K562 (cell line): ENCODE data around the gene TMED5. TPM values are rescaled to one million over a fixed set of nuclear protein-coding genes. Genes with fewer than 3 reads are reported as not detected.
"Not testable (repeated sequence)": the region's sequence is repeated elsewhere in the genome, so short reads cannot be mapped to it uniquely, and the experiment has no call there.

Experiments
- ATAC-seq: fragments of 200-7000 bp; cut with Tn5 transposase; 3 replicates; pipeline ENCODE4 v1.9.1; 2020; ENCODE audit warnings: moderate library complexity
- BruUV-seq: library from RNA; stranded (reverse); fragments of 400-500 nt; replicated peaks from 2 replicates; lab custom pipeline; 2021; lab: Mats Ljungman, UMichigan
- CTCF ChIA-PET: fragments of 300-600 bp; formaldehyde crosslinking; extraction: SDS; loops from one replicate; lab custom pipeline; 2021; ENCODE audit warnings: low intra/inter-chr PET ratio; lab: Yijun Ruan, JAX
- POLR2A ChIA-PET: fragments of 300-600, 350-650 bp; sonication (Branson Sonifier 250); formaldehyde crosslinking; extraction: SDS; loops from one replicate; lab custom pipeline; 2021; ENCODE audit warnings: antibody characterized with exemption, inconsistent platforms; lab: Yijun Ruan, JAX
- DNase-seq, 4 experiments: peaks; one replicate each; pipeline versions ENCODE4 v3.0.0 to v3.0.0-alpha.2; 2011 to 2018; ENCODE audit warnings: low spot score in 3 of 4, mixed read lengths in 3 of 4; ENCODE audit errors: extremely low read depth in 1 of 4
- FAIRE-seq: peaks from 2 replicates; lab custom pipeline; 2011; peaks lifted over from hg19 to GRCh38; lab: Jason Lieb, UNC
- H2AFZ ChIP-seq: 2 replicates; pipeline ENCODE4 v1.6.0; 2011; ENCODE audit warnings: low read depth, low read length, control low read depth, inconsistent platforms
- H3K27ac ChIP-seq: fragments of 200-600 bp; 3 replicates; pipeline ENCODE4 v1.8.0; 2011; ENCODE audit warnings: low read depth, mild to moderate bottlenecking, control low read depth, inconsistent platforms, low read length, moderate library complexity, mixed read lengths; ENCODE audit errors: extremely low read depth
- H3K27me3 ChIP-seq, 2 experiments: fragments of 300-600 bp in 1 of 2; 2 replicates in 1 of 2; 3 replicates in 1 of 2; pipeline versions ENCODE4 v1.6.0 to v1.8.0; 2011; ENCODE audit warnings: inconsistent platforms in 2 of 2, low read length in 2 of 2, mild to moderate bottlenecking in 1 of 2, mixed read lengths in 1 of 2, moderate library complexity in 1 of 2; ENCODE audit not compliant: control insufficient read depth in 2 of 2, insufficient read depth in 2 of 2
- H3K36me3 ChIP-seq: fragments of 300-600 bp; 3 replicates; pipeline ENCODE4 v1.8.0; 2011; ENCODE audit warnings: mild to moderate bottlenecking, low read length, inconsistent platforms; ENCODE audit not compliant: control insufficient read depth, insufficient read depth
- H3K4me1 ChIP-seq, 2 experiments: fragments of 200-600 bp in 1 of 2; replicated peaks in 1 of 2; 2 replicates in 1 of 2; 3 replicates in 1 of 2; pipeline versions ENCODE4 v1.5.1 to v1.8.0; 2011; ENCODE audit warnings: inconsistent platforms in 2 of 2, low read length in 2 of 2, mild to moderate bottlenecking in 1 of 2, mixed read lengths in 1 of 2, moderate library complexity in 1 of 2; ENCODE audit not compliant: control insufficient read depth in 2 of 2, insufficient read depth in 2 of 2
- H3K4me2 ChIP-seq: 2 replicates; pipeline ENCODE4 v1.6.1; 2011; ENCODE audit warnings: low read length, control low read depth, inconsistent platforms, mixed read lengths; ENCODE audit not compliant: insufficient read depth
- H3K4me3 ChIP-seq: fragments of 200-600 bp; sonication (generic), shearing (Covaris generic); 2 replicates; pipeline ENCODE4 v1.5.1; 2016; ENCODE audit warnings: control low read depth, inconsistent platforms
- H3K79me2 ChIP-seq: fragments of 200-600 bp; 3 replicates; pipeline ENCODE4 v1.8.0; 2011; ENCODE audit warnings: low read length, inconsistent platforms; ENCODE audit not compliant: control insufficient read depth, insufficient read depth
- H3K9ac ChIP-seq, 2 experiments: 2 replicates each; pipeline versions ENCODE4 v1.6.0 to v1.6.1; 2011; ENCODE audit warnings: low read depth in 2 of 2, low read length in 2 of 2, control low read depth in 1 of 2, inconsistent platforms in 1 of 2, mild to moderate bottlenecking in 1 of 2, mixed read lengths in 1 of 2; ENCODE audit not compliant: insufficient read depth in 1 of 2
- H3K9me1 ChIP-seq: one replicate; pipeline ENCODE4 v1.6.0; 2011; ENCODE audit warnings: inconsistent platforms, mild to moderate bottlenecking, low read length, moderate library complexity; ENCODE audit not compliant: control insufficient read depth, insufficient read depth
- H3K9me3 ChIP-seq: replicated peaks from 2 replicates; pipeline ENCODE4 v1.5.1; 2011; ENCODE audit warnings: low read depth, low read length, inconsistent platforms; ENCODE audit not compliant: control insufficient read depth, insufficient read depth
- H4K20me1 ChIP-seq: replicated peaks from 2 replicates; pipeline ENCODE4 v1.6.1; 2011; ENCODE audit warnings: low read length, inconsistent platforms, mixed read lengths; ENCODE audit not compliant: control insufficient read depth, insufficient read depth
- FOS ChIP-seq: IDR thresholded peaks from 3 replicates; pipeline ENCODE4 v1.6.1; 2011; ENCODE audit not compliant: insufficient read length; ENCODE audit errors: extremely low read depth
- HNRNPLL ChIP-seq: fragments of 200-400 bp; formaldehyde crosslinking; IDR thresholded peaks from 2 replicates; pipeline ENCODE4 v1.6.1; 2017; ENCODE audit warnings: low read length, low read depth, mild to moderate bottlenecking; ENCODE audit not compliant: poor library complexity, severe bottlenecking
- NR3C1 ChIP-seq: sonication (generic); formaldehyde crosslinking; IDR thresholded peaks from 2 replicates; pipeline ENCODE4 v1.8.1; 2022; ENCODE audit warnings: missing genetic modification reagents
- RREB1 ChIP-seq: fragments of 250-450 bp; sonication (Bioruptor Pico); IDR thresholded peaks from 2 replicates; pipeline ENCODE4 v1.4.0; 2020
- STAT5B ChIP-seq: fragments of 250-450 bp; sonication (Bioruptor Pico); IDR thresholded peaks from 2 replicates; pipeline ENCODE4 v1.8.0; 2021; ENCODE audit warnings: mild to moderate bottlenecking, inconsistent platforms
- ZNF146 ChIP-seq: IDR thresholded peaks from one replicate; pipeline ENCODE4 v1.6.1; 2018; ENCODE audit warnings: missing compliant biosample characterization; ENCODE audit not compliant: unreplicated experiment
- ZNF3 ChIP-seq: fragments of 250-450 bp; sonication (Bioruptor Pico); IDR thresholded peaks from 2 replicates; pipeline ENCODE4 v1.5.0; 2021; ENCODE audit warnings: mild to moderate bottlenecking, moderate library complexity
- WGBS: fragments of 100-300 bp; shearing (Covaris generic); methylation state at CpG from one replicate; pipeline ENCODE4 v1.1.6; 2016; ENCODE audit warnings: low coverage, mixed read lengths; ENCODE audit not compliant: insufficient coverage; ENCODE audit errors: missing lambda C conversion rate; 5-methylcytosine and 5-hydroxymethylcytosine counted together
- in situ Hi-C: fragments of 300-500 bp; cut with MboI; formaldehyde crosslinking; loops from 4 replicates; pipeline ENCODE4 v1.15.0; 2018; ENCODE audit warnings: inconsistent platforms, mixed read lengths
- intact Hi-C: fragments of 100-400 bp; cut with micrococcal nuclease; formaldehyde crosslinking; loops from 2 replicates; pipeline ENCODE4 v1.14.2; 2022
- polyA plus RNA-seq, 8 experiments: library from polyadenylated mRNA; depleted of rRNA in 4 of 8; stranded (reverse) in 5 of 8; unstranded in 3 of 8; fragments of >200 nt; fragmentation: Nextera tagmentation in 2 of 8; fragmentation: Illumina TruSeq in 1 of 8; extraction: Ambion mirVana in 2 of 8; extraction: Trizol in 1 of 8; gene quantifications; 2 replicates each; pipeline versions ENCODE4 v1.2.1 to v1.2.3, GENCODE V29; 2011 to 2014; ENCODE audit warnings: inconsistent platforms in 1 of 8, missing spikeins in 1 of 8
- total RNA-seq, 7 experiments: library from RNA; depleted of rRNA in 6 of 7; stranded (reverse); fragments of >200 nt in 6 of 7; fragmentation: Illumina TruSeq in 2 of 7; extraction: Trizol in 2 of 7; gene quantifications; 2 replicates each; pipeline versions ENCODE4 v1.2.1 to v1.2.3, GENCODE V29; 2011 to 2021; ENCODE audit warnings: low replicate concordance in 1 of 7
- TF ChIP-seq, protein P1 (sequence below): fragments of 450-650 bp; formaldehyde crosslinking; IDR thresholded peaks from 2 replicates; pipeline ENCODE4 v1.4.0; 2022; ENCODE audit warnings: mild to moderate bottlenecking, moderate library complexity

The TMED5 gene
- total and polyA plus RNA-seq, 9 of the 15 experiments (the other 6 are each of a cell fraction or from before 2014, with no cell fraction given) = 28.7 to 83.7 (median 67.2) TPM

DNA sequence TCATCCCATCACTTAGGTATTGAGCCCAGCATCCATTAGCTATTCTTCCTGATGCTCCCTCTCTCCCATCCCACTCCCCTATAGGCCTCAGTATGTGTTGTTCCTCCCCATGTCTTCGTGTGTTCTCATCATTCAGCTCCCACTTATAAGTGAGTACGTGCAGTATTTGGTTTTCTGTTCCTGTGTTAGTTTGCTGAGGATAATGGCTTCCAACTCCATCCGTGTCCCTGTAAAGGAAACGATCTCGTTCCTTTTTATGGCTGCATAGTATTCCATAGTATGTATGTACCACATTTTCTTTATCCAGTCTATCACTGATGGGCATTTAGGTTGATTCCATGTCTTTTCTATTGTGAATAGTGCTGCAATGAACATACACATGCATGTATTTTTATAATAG is 40.5 kb upstream of the TMED5 start:
- in situ Hi-C loops, H3K9me1 ChIP-seq, FAIRE-seq, H2AFZ ChIP-seq, H3K9ac ChIP-seq, BruUV-seq, H3K27me3 ChIP-seq, CTCF ChIA-PET, H3K9me3 ChIP-seq, H3K4me1 ChIP-seq, DNase-seq, ATAC-seq, POLR2A ChIA-PET, H3K79me2 ChIP-seq, H3K4me3 ChIP-seq, H3K4me2 ChIP-seq, H3K27ac ChIP-seq, intact Hi-C loops, H4K20me1 ChIP-seq: not testable (repeated sequence)
- WGBS = 90% methylated on average over 5 of the region's 5 CpGs
- peaks cover 77% of the 10 kb centered on the region for H3K36me3 ChIP-seq
- peak; percentile 87 for TF ChIP-seq ZNF146 (CRISPR knock-in tag)

DNA sequence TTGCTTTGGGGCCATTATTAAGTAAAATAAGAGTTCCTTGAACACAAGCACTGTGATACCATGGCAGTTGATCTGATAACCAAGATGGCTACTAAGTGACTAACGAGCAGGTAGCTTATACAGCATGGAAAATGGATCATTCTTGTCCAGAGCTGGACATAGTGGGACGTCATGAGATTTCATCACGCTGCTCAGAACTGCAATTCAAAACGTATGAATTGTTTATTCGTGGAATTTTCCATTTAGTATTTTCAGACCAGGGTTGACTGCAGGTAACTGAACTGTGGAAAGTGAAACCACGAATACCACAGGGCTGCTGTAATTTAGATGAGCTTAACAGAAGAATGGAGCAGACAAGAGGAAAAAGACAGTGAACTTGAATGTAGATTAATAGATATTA is 39.2 kb upstream of the TMED5 start:
- BruUV-seq = no TSS peak
- TF ChIP-seq HNRNPLL (no peak), NR3C1 (no peak), FOS (no peak), RREB1 (no peak), ZNF3 (CRISPR knock-in tag) (no peak), STAT5B (no peak)
- TF ChIP-seq, protein P1, sequence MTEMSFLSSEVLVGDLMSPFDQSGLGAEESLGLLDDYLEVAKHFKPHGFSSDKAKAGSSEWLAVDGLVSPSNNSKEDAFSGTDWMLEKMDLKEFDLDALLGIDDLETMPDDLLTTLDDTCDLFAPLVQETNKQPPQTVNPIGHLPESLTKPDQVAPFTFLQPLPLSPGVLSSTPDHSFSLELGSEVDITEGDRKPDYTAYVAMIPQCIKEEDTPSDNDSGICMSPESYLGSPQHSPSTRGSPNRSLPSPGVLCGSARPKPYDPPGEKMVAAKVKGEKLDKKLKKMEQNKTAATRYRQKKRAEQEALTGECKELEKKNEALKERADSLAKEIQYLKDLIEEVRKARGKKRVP (CRISPR knock-in tag) = no peak
- Histone ChIP-seq H3K4me3 (no peak overlapping the region), H3K36me3 (peaks cover 79% of the 10 kb centered on the region), H4K20me1 (no peaks in the 10 kb centered on the region), H3K9me1 (no peaks in the 10 kb centered on the region), H3K4me2 (no peak overlapping the region), H3K9ac (no peak overlapping the region), H3K4me1 (no peaks in the 10 kb centered on the region), H3K79me2 (no peaks in the 10 kb centered on the region), H3K27ac (no peak overlapping the region), H3K9me3 (no peaks in the 10 kb centered on the region), H3K27me3 (no peaks in the 10 kb centered on the region), H2AFZ (no peak overlapping the region)
- POLR2A ChIA-PET = no interaction called here
- no peak for FAIRE-seq
- in situ Hi-C loops = no loop called here
- no peak for DNase-seq
- CTCF ChIA-PET = no interaction called here
- intact Hi-C loops = no loop called here
- WGBS = 88% methylated on average over 6 of the region's 6 CpGs
- no peak for ATAC-seq
